A549 (cell line): ENCODE measurements around the gene SASH1.

Source experiments
- CHD2 ChIP-seq: fragments of 150-350 bp; IDR thresholded peaks from 2 replicates; pipeline ENCODE4 v1.6.1; 2014; ENCODE audit warnings: low read length; ENCODE audit not compliant: partially characterized antibody
- ELK1 ChIP-seq: fragments of 150-350 bp; IDR thresholded peaks from 2 replicates; pipeline ENCODE4 v1.6.1; 2014; ENCODE audit warnings: low read depth, mild to moderate bottlenecking, low read length
- RAD21 ChIP-seq, 2 experiments: fragments of >200 bp in 1 of 2; sonication (Bioruptor Twin) in 1 of 2; formaldehyde crosslinking in 1 of 2; IDR thresholded peaks in 1 of 2; conservative IDR thresholded peaks in 1 of 2; 2 replicates in 1 of 2; 3 replicates in 1 of 2; pipeline ENCODE4 v1.6.1; 2012 to 2018; ENCODE audit warnings: inconsistent platforms in 1 of 2
- RARB ChIP-seq: fragments of 250-450 bp; sonication (Bioruptor Pico); IDR thresholded peaks from 2 replicates; pipeline ENCODE4 v1.8.0; 2021; ENCODE audit warnings: mild to moderate bottlenecking, moderate library complexity
- TF ChIP-seq, protein P1 (sequence below): fragments of 250-450 bp; sonication (Bioruptor Pico); IDR thresholded peaks from 2 replicates; pipeline ENCODE4 v1.5.0; 2021; ENCODE audit warnings: mild to moderate bottlenecking, moderate library complexity, borderline replicate concordance
- TF ChIP-seq, protein P2 (sequence below): fragments of >200 bp; sonication (Bioruptor Twin); formaldehyde crosslinking; IDR thresholded peaks from 3 replicates; pipeline ENCODE4 v1.5.1; 2016

DNA sequence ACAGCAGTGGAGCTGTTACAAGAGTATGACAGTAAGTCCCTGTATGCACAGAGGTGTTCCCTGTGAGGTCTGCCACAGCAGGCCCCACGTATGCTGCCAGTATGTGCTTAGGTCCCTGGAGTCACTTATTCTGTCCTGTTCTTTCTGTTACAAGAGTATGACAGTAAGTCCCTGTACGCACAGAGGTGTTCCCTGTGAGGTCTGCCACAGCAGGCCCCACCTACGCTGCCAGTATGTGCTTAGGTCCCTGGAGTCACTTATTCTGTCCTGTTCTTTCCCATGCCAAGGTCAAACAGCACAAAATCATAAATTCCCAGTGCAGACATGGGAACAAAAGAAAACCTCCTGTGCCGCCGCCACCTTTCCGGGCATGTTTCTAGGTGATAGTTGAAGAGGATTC, 192.2 kb downstream of the SASH1 start:
- TF ChIP-seq, protein P1, sequence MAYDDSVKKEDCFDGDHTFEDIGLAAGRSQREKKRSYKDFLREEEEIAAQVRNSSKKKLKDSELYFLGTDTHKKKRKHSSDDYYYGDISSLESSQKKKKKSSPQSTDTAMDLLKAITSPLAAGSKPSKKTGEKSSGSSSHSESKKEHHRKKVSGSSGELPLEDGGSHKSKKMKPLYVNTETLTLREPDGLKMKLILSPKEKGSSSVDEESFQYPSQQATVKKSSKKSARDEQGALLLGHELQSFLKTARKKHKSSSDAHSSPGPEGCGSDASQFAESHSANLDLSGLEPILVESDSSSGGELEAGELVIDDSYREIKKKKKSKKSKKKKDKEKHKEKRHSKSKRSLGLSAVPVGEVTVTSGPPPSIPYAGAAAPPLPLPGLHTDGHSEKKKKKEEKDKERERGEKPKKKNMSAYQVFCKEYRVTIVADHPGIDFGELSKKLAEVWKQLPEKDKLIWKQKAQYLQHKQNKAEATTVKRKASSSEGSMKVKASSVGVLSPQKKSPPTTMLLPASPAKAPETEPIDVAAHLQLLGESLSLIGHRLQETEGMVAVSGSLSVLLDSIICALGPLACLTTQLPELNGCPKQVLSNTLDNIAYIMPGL = no peak
- no peak for TF ChIP-seq RARB (CRISPR knock-in tag)
- TF ChIP-seq RAD21 (conservative IDR thresholded peaks at IDR 0.05 in 1 of 2, IDR thresholded peaks at IDR 0.05 in 1 of 2) = no peak
- TF ChIP-seq, protein P2, sequence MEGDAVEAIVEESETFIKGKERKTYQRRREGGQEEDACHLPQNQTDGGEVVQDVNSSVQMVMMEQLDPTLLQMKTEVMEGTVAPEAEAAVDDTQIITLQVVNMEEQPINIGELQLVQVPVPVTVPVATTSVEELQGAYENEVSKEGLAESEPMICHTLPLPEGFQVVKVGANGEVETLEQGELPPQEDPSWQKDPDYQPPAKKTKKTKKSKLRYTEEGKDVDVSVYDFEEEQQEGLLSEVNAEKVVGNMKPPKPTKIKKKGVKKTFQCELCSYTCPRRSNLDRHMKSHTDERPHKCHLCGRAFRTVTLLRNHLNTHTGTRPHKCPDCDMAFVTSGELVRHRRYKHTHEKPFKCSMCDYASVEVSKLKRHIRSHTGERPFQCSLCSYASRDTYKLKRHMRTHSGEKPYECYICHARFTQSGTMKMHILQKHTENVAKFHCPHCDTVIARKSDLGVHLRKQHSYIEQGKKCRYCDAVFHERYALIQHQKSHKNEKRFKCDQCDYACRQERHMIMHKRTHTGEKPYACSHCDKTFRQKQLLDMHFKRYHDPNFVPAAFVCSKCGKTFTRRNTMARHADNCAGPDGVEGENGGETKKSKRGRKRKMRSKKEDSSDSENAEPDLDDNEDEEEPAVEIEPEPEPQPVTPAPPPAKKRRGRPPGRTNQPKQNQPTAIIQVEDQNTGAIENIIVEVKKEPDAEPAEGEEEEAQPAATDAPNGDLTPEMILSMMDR = no peak
- no peak for TF ChIP-seq CHD2
- no peak for TF ChIP-seq ELK1
